Stimulated activated CD4-positive, alpha-beta T cell treated with anti-CD3 and anti-CD28 coated beads, Interleukin-2, amount 100 ng/mL, for 24 hours (primary cell): ENCODE data around the gene KLHL22.
"Not testable (repeated sequence)": the region's sequence is repeated elsewhere in the genome, so short reads cannot be mapped to it uniquely, and the experiment has no call there.

Experiments
- DNase-seq, 2 donors: peaks; one replicate each; pipeline ENCODE4 v3.0.0-alpha.2; 2020

KLHL22 gene

DNA sequence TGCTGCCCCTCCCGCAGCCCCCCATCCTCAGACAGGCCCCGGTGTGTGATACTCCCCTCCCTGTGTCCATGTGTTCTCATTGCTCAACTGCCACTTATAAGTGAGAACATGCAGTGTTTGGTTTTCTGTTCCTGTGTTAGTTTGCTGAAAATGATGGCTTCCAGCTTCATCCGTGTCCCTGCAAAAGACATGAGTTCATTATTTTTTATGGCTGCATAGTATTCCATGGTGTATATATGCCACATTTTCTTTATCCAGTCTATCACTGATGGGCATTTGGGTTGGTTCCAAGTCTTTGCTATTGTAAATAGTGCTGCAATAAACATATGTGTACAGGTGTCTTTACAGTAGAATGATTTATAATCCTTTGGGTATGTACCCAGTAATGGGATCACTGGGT, 80.4 kb downstream of the KLHL22 start:
- DNase-seq = not testable (repeated sequence)

DNA sequence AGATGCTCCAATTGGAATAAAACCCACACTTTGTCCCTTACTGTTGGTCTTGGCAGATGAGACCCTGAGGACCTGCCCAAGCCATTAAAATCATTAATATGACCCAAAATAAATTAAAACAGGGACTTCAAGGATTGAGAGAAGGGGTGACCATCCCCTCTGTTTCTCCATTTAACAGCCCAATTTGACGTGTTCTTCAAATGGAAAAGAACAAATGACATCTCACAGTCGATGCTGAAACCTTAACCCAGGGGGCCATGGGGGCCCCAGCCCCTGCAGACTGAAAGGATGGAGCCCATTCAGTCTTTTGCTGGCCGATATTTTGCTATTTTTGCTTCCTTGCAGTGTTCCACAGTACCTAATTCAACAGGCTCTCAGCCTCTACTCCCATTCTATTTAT, 81.1 kb downstream of the KLHL22 start:
- DNase-seq = no peak

DNA sequence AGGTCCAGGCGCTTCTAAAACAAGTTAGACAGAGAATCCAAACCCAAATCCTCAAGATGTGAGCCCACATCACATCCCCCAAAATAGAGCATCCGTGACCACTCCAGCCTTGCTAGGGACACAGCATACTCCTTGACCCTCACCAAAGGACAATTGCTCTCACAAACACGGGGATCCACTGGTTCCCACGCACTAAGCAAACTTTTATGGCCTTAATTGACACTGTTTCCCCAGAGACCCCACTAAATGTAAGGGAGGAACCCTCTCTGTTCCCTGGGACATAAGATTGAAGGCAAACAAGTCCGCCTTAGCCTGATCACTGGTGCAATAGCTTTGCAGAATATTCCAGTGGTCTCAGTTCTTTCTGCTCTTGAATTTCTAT, 81.5 kb downstream of the KLHL22 start:
- no peak for DNase-seq

DNA sequence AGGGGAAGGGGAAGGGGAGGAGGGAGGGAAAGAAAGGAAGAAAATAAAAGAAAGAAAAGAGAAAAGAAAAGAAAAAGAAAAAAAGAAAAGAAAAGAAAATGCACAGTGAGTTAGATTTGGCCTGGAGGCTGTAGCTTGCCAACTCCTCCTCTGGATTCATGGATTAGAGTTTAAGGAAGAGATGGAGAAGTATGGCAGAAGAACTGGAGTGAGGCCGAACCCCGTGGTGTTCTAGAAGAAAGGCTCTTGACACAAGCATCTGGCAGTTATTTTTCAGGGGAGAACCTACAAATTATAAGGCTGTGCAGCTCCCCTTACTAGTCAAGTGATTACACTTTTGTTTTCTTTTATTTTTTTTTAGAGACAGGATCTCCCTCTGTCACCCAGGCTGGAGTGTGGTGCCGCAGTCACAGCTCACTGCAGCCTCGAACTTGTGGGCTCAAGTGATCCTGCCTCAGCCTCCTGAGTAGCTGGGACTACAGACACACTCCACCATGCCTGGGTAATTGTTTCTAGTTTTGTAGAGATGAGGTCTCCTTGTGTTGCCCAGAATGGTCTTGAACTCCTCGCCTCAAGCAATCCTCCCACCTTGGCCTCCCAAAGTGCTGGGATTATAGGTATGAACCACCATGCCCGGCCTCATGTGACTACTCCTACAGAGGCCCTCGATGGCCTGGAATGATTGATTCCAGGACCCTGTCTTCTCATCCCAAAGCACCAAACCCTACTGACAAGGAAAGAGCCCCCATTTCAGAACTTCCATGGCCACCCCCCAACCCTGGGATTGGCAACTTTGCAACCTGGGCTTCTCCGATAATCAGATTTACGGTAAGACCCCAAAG, 82.2 kb downstream of the KLHL22 start:
- DNase-seq = no peak

DNA sequence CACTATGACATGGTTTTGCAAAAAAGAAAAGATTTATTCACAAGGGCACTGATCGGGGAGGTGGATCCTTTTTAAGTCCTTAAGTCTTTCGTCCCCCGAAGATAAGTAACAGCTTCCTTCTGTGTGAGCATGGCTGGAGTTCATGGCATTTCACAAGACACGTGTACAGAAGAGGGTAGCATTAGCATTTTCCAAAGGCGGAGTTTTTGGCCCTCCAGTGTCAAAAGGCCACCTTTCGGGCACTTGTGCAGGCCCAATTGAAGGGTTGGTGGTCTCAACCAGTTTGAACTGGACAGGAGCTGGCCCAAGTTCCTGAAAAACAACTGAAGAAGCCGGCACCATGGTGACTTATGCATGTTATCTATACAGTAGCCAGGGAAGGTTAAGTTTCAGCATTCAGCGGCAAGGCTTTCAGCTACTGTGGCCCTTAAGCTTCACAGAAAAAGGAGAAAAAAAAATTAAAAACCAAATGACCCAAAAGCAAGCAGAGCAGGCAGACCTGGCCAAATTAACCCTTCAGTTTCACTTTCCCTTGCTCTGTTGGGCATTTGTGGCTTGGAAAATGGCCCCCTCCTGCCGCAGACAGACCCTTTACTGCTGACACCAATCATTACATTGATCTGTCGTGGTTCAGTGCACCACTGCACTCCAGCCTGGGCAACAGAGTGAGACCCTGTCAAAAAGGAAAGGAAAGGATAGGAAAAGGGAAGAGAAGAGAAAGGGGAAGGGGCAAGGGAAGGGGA, 83.0 kb downstream of the KLHL22 start:
- DNase-seq = no peak

DNA sequence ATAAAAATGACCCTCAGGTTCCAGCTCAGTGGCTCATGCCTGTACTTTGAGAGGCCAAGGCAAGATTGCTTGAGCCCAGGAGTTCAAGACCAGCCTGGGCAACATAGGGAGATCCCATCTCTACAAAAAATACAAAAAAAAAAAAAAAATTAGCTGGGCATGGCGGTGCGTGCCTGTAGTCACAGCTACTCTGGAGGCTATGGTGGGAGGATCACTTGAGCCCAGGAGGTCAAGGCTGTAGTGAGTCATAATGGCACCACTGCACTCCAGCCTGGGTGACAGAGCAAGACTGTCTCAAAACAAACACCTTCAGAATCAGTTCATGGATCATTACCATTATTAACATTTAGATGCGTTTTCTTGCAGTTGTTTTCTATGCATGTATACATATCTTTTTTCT, 86.2 kb downstream of the KLHL22 start:
- not testable (repeated sequence) for DNase-seq

DNA sequence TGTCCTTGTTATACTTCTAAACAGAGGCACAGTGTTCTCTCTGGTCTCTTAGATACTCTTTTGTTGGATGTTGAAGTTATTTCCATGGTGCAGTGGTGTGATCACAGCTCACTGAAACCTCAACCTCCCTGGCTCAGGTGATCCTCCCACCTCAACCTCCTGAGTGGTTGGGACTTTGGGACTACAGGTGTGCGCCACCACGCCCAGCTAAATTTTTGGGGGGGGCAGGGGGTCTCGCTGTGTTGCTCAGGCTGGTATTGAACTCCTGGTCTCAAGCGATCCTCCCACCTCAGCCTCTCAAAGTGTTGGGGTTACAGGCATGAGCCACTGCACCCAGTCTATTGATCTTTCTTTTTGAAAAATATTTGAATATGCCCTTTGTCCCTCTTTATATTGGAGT, 86.7 kb downstream of the KLHL22 start:
- no peak for DNase-seq

DNA sequence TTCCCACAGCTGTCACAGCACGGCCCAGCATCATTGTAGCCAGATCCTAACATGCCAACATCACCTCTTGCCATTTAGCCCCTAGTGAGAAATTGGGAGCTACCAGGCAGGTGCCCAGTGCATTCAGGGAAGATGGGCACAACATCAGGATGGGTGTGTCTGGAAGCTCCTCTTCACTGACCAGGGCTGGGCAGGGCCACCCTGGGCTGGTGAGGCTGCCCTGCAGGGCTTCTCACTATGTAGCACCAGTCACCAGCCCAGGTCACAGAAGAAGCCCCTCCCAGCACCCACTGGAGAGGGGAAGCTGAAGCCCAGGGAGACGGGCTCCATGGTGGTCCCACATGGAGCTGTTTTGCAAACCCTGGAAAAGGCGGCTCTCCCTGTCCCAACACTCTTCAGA, 87.8 kb downstream of the KLHL22 start:
- peak in 1 of 2 donors; percentile 9 for DNase-seq

DNA sequence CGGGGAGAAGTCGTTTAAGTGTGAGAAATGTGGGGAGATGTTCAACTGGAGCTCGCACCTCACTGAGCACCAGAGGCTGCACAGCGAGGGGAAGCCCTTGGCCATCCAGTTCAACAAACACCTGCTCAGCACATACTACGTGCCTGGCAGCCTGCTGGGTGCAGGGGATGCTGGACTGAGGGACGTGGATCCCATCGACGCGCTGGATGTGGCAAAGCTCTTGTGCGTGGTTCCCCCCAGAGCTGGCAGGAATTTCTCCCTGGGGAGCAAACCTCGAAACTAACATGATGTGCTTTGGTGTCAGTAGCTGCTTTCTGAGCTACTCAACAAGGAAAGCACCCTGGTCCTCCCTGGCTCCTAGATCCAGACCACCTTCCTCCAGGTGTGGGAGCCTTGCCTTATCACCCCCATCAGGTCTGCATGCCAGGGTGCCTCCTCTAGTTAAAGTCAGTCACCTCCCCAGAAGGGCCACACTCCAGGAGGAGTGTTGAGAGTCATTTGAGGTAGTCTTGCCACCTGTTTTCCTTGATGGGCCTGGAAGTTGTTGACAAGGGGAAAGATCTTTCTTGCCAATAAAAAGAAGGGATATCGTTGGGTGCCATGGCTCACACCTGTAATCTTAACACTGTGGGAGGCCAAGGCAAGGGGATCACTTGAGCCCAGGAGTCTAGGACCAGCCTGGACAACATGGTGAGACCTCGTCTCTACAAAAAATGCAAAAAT, 88.7 kb downstream of the KLHL22 start:
- DNase-seq = peak in 1 of 2 donors; percentile 4

DNA sequence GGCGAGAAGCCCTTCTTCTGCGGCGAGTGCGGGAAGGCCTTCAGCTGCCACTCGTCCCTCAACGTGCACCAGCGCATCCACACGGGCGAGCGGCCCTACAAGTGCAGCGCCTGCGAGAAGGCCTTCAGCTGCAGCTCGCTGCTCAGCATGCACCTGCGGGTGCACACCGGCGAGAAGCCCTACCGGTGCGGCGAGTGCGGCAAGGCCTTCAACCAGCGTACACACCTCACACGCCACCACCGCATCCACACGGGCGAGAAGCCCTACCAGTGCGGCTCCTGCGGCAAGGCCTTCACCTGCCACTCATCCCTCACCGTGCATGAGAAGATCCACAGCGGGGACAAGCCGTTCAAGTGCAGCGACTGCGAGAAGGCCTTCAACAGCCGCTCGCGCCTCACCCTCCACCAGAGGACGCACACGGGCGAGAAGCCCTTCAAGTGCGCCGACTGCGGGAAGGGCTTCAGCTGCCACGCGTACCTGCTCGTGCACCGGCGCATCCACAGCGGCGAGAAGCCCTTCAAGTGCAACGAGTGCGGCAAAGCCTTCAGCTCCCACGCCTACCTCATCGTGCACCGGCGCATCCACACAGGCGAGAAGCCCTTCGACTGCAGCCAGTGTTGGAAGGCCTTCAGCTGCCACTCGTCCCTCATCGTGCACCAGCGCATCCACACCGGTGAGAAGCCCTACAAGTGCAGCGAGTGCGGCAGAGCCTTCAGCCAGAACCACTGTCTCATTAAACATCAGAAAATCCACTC, 89.5 kb downstream of the KLHL22 start:
- DNase-seq = peak in 1 of 2 donors; percentile 7

DNA sequence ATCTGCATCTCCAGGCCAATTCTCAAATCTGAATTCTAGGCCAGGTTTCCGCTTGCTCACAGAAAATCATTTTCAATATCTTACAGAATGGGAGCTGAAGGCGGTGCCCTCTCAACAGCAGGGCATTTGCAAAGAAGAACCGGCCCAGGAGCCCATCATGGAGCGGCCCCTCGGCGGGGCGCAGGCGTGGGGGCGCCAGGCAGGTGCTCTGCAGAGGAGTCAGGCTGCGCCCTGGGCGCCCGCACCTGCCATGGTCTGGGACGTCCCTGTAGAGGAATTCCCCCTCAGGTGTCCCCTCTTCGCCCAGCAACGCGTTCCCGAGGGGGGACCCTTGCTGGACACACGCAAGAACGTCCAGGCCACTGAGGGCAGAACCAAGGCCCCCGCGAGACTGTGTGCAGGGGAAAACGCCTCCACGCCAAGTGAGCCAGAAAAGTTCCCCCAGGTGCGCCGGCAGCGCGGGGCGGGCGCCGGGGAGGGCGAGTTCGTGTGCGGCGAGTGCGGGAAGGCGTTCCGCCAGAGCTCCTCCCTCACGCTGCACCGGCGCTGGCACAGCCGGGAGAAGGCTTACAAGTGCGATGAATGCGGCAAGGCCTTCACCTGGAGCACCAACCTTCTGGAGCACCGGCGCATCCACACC, 90.2 kb downstream of the KLHL22 start:
- peak in 1 of 2 donors; percentile 11 for DNase-seq

DNA sequence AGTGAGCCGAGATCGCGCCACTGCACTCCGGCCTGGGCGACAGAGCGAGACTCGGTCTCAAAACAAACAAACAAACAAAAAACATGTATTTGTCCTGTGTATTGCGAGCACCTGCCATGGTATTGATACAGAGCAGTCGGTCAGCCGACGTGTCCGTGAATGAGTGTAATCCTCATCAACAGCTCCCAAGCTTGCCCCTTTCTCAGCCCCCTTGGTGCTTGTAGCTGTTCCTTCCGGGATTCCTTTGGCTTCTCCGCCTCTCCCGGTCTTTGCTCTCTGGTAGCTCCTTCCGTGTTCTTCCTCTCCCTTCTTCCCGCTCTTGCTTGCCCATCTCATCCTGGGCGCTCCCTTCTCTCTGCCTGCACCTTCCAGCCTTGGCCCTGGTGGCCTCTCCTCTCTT, 90.7 kb downstream of the KLHL22 start:
- no peak for DNase-seq

DNA sequence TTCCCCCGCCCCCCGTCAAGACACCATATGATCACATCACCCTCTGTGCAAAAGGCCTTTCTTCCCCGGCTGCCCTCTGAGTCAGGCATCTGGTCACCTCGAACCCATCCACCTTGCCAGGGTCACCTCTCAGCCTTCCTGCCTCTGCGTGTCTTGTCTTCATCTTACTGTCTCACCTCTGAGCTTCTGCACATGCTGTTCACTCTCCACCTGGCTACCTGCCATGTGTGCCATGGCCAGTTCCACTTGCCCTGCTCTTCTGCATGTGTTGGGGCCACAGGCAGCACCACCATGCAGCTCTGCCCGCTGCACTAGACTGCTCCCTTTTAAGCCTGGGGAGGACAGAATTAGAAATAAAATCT, 91.8 kb downstream of the KLHL22 start:
- no peak for DNase-seq

DNA sequence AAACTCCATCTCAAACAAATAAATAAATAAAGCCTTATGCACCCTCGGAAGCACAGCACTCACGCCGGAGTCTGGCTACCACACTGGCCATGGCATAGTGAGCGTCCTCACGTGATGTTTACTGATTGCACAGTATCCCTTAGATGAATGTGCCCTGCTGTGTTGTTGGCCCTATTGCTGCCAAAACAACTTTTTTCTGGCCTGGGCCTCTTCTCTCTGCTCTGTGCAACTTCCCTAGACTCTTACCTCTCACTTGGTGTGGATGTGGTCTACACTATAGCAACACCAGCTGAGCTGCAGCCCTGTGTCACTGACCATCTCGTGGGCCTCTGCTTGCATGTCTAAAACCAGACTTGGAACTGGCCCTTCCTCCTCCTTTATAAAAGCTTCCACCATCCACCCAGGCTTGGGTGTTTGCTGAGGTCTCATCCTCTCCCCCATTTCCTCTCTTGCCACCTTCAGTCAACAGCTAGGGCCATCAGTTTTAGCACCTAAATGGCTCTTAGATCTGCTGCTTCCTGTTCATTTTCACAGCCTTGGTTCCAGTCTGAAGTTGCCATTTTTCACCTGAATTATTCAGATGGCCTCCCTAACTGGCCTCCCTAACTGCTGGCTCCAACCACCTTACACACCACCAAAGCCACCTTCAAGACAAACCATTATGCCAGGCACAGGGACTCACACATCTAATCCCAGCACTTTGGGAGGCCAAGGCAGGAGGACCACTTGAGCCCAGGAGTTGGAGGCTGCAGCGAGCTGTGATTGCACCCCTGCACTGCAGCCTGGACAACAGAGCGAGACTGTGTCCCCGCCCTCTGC, 92.4 kb downstream of the KLHL22 start:
- peak in 1 of 2 donors; percentile 11 for DNase-seq

DNA sequence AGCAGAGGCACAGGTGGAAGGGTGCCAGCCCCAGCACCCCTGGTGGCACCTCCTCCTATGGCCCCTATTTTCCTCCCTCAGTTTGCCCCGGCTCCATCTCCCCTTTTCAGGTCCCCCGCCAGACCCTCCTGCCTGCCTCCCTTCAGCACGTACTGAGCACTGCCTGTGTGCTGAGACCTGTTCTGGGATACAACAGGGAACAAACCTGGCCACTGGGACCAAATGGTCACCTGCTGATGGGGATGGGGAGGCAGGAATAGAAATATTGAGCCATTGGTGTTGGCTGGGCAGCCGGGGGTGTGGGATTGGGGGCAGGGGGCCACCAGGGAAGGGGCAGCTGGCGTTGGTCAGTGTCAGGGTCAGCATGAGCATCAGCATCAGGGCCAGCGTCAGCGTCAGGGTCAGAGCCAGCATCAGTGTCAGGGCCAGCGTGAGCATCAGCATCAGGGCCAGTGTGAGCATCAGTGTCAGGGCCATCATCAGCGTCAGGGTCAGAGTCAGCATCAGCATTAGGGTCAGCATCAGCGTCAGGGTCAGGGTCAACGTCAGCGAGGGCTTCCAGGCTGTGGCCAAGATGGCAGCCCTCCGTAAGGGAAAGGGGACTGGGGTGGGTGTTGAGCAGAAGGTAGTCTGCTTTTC, 94.1 kb downstream of the KLHL22 start:
- DNase-seq = no peak

DNA sequence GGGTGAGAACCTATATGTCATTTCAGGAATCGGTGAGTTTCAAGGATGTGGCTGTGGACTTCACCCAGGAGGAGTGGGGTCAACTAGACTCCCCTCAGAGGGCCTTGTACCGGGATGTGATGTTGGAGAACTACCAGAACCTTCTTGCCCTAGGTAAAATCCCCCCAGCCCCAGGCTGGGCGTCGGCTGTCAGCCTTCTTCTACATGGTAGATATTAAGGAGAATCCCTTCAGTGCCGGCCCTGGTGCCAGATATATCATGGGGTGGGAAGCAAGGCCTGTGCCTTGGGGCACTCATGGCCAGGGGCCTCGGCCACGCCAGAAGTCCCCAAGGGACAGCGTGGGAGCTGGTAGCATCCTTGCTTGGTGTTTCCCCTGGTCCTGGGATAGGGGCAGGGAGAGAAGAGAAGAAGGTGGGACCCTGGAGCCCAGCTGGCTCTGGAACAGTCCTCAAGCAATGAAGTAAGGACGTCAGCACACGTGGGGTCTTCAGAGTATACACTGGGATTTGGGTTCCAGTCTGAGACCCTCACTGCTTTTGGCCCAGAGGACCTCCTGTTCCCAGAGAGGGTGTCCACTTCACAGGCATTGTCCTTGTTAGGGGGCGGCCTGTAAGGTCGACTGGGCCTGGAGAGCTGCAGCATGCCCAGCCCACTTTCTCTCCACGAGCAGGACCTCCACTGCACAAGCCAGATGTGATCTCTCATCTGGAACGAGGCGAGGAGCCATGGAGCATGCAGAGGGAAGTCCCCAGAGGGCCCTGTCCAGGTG, 94.8 kb downstream of the KLHL22 start:
- DNase-seq = no peak

DNA sequence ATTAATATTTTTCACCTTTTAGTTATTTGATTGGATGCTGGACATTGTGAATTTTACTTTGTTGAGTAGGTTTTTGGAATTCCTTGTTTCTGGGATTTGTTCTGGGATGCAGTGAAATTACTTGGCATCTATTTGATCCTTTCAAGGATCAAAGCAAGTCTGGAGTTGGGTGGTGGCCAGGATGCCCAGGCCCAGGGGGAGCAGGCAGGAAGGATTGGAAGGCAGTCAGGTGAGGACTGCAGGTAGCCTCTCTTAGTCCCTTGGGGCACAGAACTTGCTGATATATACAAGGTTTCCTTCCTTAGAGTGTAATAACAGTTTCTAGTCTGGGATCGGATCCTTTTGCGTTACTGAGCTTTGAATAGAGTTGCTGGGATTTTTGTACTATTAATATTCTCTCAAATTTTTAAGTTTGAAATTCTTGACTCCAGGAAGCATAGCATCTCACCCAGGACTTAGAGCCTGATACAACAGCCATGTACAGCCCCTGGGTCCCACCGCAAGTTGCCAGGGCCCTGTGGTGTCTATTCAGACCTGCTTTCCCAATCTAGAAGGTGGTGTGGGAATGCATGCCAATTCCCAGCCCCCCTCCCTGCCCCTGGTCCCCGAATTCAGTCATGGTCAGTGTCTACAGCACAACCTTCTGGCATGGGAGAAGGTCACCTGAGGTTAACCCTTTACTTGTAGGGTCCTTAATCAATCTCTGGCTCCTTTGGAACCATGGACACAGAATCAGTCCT, 95.6 kb downstream of the KLHL22 start:
- no peak for DNase-seq

DNA sequence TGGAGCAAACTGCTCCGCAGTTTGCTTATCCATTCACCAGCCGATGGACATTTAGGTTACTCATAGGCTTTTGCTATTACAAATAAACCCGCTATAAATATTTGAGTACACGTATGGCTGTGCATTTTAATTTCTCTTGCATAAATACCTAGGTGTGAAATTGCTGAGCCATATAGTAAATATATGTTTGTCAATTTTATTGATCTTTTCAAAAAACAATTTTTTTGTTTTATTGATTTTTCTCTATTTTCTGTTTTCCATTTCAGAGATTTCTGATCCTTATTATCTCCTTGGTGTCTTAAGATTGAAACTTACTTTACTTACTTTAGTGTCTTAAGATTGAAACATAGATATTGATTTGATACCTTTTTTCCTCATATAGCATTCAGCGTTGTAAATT, 97.2 kb downstream of the KLHL22 start:
- DNase-seq = no peak

DNA sequence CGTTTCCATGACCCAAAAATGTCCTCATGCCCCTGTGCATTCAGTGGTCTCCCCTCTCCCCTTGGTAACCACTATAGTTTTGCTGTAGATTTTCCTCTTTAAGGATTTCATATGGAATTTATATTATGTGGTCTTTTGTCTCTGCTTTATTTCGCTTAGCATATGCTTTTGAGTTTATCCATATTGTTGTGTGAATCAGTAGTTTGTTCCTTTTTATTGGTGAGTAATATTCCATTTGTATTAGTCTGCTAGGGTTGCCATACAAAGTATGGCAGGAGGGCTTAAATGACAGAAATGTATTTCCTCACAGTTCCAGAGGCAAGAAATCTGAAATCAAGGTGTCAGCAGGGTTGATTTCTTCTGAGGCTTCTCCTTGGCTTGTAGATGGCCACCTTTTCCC, 98.1 kb downstream of the KLHL22 start:
- no peak for DNase-seq

DNA sequence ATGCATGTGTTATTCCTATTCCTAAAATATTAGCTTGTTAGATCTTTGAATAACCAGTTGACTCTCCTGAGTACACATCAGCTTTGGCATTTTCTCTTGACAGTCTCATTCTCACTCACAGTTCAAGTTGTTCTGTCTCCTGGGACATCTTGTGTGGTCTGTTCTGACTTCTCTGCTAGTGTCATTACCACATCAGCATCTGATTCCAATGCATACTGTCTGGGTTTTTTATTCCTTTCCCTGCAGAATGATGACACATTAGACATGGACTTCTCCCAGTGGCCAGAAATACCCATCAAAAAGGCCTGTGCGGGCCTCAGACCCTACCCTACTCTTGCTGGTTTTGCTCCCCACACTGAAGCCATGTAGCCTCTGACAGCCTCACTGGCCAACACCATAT, 99.0 kb downstream of the KLHL22 start:
- DNase-seq = no peak
